ENCODE measurements around the gene SLC27A6.

DNA sequence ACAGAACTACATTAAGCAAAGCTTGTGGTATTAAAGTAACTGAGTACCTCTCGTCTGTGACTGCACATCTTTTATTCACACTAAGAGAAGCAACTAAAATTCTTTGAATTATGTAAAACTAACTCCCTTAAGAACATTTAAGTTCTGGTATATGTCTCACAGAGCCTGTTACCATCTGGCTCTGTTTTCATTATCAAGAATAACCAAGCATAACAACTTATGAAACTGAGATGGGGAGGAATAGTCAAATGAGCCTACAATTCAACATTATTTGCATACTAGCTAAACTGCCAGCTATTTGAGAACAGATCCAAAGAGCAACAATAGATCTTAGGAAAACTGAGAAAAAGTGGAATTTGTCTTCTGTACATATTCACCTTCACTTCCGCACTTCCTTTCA is 104.0 kb downstream of the SLC27A6 start:
- no peak for TF ChIP-seq EP300 (IDR thresholded peaks at IDR 0.05)
- TF ChIP-seq POLR2A (IDR thresholded peaks at IDR 0.05) = no peak

All from gastroesophageal sphincter (tissue), 2 donors.